MM.1S (cell line): ENCODE measurements around the gene ZYX.

ENCODE experiments used
- CTCF ChIP-seq: fragments of 300-600 bp; sonication (generic); IDR thresholded peaks from 2 replicates; pipeline ENCODE4 v1.5.1; 2016; ENCODE audit warnings: antibody characterized with exemption, low read length, mixed read lengths
- EZH2 ChIP-seq: fragments of 300-600 bp; sonication (generic); optimal IDR thresholded peaks from 2 replicates; pipeline ENCODE3; 2017; ENCODE audit warnings: low read depth, mild to moderate bottlenecking, antibody characterized with exemption, low read length, mixed read lengths
- EZH2phosphoT487 ChIP-seq: fragments of 300-600 bp; sonication (generic); IDR thresholded peaks from 2 replicates; pipeline ENCODE4 v1.6.1; 2018; ENCODE audit warnings: antibody characterized with exemption, low read length

- TF ChIP-seq CTCF (no peak), EZH2 (no peak), EZH2phosphoT487 (no peak)
These were observed 56.4 kb downstream of the ZYX start for GRCh38 chr7:143437578-143437977.
